Stimulated activated naive CD8-positive, alpha-beta T cell treated with anti-CD3 and anti-CD28 coated beads, Interleukin-15, amount 100 ng/mL, for 72 hours (primary cell): Measurements from ENCODE around the gene MARS1.

Source experiments
- ATAC-seq: fragments of 150-1000 bp; cut with Tn5 transposase; 2 replicates; pipeline ENCODE4 v1.10.0; 2021; ENCODE audit warnings: mild to moderate bottlenecking, moderate library complexity
- DNase-seq, 2 donors: peaks; one replicate each; pipeline ENCODE4 v3.0.0; 2021 to 2022
- H3K27ac Mint-ChIP-seq, 2 donors: one replicate each; pipeline ENCODE4 v1.8.0; 2022; ENCODE audit warnings: mild to moderate bottlenecking in 2 of 2, mixed read lengths in 2 of 2, moderate library complexity in 2 of 2
- H3K27me3 Mint-ChIP-seq: one replicate; pipeline ENCODE4 v1.8.0; 2022; ENCODE audit warnings: mixed read lengths
- H3K4me1 Mint-ChIP-seq: one replicate; pipeline ENCODE4 v1.8.0; 2022; ENCODE audit warnings: mild to moderate bottlenecking, mixed read lengths
- H3K4me3 Mint-ChIP-seq, 2 donors: one replicate each; pipeline ENCODE4 v1.8.0; 2022; ENCODE audit warnings: mild to moderate bottlenecking in 2 of 2, mixed read lengths in 2 of 2, moderate library complexity in 1 of 2
- H3K9me3 Mint-ChIP-seq, 2 donors: one replicate each; pipeline ENCODE4 v1.8.0; 2022; ENCODE audit warnings: mixed read lengths in 2 of 2

MARS1 gene

DNA sequence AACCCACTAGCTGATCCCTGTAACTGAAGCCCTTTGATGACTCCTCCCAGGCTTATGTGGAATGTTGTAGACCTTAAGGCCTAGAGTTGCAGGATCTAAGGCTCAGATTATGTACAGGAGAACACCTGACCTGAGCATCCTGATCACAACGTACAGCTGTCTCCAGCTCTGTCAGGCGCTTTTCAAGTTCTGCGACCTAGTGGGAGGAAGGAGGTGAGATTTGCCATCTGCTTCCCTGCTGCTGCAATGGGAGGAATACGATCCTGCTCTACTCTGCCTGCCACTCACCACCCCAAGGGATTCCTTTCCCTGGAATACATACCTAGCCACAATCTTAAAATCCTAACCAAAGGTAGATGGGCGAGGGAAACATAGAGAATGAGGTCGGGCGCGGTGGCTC lies 45.2 kb downstream of the MARS1 start:
- ATAC-seq: no peak

DNA sequence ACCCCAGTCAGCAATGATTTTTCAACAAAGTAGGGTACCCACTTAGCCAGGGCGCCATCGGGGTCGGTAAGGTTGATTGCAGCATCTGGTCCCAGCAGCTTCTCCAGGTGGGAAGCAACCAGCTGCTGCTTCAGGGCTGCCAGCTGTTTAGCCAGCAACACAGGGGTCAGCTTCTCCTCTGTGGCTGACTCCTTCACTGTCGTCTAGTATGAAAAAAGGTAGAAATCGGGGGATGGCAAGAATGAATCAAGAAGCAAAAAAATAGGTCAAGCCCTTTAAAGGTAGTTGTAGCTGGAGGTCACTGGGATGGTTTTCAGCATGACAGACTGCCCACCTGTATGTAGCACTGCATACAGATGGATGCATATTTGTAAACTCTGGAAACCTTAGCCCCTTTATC lies 46.4 kb downstream of the MARS1 start:
- Mint-ChIP-seq H3K27me3 (no peaks in the 10 kb centered on the region), H3K4me1 (peaks cover 29% of the 10 kb centered on the region), H3K4me3 (no peak overlapping the region), H3K27ac (peak overlapping the region in 1 of 2 donors; percentile 65), H3K9me3 (no peaks in the 10 kb centered on the region)
- ATAC-seq (no peak), DNase-seq (no peak)

More for the DNA sequence above, 45.2 kb downstream of the MARS1 start:
- Mint-ChIP-seq H3K27ac (no peak overlapping the region), H3K4me1 (peaks cover 25% of the 10 kb centered on the region), H3K9me3 (no peaks in the 10 kb centered on the region), H3K27me3 (no peaks in the 10 kb centered on the region), H3K4me3 (no peak overlapping the region)
- DNase-seq: no peak

DNA sequence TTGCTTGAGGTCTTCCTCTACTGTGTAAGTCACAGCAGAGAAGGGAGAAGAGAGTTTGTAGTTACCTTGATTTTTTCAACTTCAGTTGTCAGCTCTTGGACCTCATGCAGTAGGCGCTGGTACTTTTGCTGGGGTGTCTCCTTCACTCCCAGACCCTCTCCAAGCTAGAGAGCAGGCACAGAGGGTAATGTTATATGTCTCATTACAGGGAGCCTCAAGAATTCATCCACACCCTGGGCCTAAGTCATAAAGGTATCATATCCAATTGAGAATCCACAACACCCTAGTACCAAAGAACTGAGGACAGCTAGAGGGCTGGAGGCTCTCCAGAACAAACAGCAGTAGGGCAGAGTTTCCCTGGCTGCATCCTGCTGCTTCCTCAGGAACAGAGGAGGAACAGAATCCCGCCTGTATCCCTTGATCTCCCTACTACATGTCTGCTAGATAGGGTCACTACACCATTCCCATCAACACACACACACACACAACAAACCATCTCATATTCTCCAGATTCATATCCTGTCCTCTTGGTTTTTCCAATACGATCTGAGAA lies 47.2 kb downstream of the MARS1 start:
- H3K9me3 Mint-ChIP-seq: no peaks in the 10 kb centered on the region
- DNase-seq (no peak), ATAC-seq (no peak)
- H3K4me1 Mint-ChIP-seq: peaks cover 22% of the 10 kb centered on the region
- H3K27me3 Mint-ChIP-seq: no peaks in the 10 kb centered on the region
- H3K4me3 Mint-ChIP-seq: no peak overlapping the region
- no peak overlapping the region for H3K27ac Mint-ChIP-seq

DNA sequence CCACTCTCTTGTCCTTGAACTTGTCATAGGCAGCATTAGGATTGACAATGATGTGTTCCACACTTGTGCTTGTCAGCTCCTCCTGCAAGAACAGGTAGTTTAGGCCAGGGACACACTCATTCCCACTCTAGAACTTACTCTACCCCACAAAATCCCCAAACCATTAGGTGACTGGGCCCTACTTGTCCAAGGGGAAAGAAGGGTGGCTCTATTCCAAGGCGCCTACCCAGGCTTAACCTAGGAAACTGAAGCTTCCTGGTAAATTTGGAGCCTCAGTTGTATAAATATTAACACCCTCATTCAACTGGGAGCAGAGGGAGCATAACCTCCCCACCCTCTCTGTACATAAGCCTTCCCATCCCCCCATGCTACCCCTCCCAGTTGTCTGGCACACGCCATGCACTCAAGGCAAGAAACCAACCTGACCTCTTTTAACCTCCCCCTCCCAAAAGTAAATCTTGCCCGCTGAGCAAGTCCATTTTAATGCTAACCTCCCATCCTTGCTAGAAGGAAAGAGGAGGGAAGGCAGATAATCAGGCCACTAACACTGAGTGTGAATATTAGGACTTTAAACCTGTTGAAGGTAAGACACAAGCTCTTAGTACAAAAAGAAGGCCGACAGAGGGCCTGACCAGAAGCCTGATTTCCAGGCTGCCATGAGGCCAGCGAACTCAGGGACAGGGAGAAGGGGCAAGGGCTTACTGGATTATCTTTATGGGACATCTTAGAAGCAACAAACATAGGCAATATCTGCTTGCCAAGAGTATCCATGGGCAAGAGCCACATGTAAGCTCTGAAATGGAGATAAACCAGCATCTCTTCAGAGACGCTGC lies 48.1 kb downstream of the MARS1 start:
- H3K4me3 Mint-ChIP-seq: no peak overlapping the region
- no peak for ATAC-seq
- no peaks in the 10 kb centered on the region for H3K9me3 Mint-ChIP-seq
- H3K27ac Mint-ChIP-seq: no peak overlapping the region
- H3K4me1 Mint-ChIP-seq: peaks cover 21% of the 10 kb centered on the region
- no peak for DNase-seq
- H3K27me3 Mint-ChIP-seq: no peaks in the 10 kb centered on the region

DNA sequence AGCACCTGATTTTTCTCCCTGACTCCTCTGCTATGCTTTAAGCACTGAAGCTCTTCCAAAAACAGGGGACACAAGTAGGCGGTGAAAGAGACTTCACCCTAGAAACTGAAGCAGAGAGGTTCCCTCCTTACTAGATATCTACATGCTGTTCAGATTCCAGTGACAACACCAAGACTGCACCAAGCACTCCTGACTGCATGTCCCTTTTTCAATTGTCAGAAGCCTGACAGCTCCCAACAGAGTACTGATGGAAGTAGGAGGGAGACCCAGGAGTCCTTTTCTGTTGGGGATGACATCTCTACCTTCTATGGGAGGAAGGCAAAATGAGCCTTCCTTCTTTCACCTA lies 48.7 kb downstream of the MARS1 start:
- Mint-ChIP-seq H3K27ac (peak overlapping the region in 1 of 2 donors; percentile 15), H3K4me1 (peaks cover 21% of the 10 kb centered on the region), H3K27me3 (no peaks in the 10 kb centered on the region), H3K4me3 (no peak overlapping the region), H3K9me3 (no peaks in the 10 kb centered on the region)
- no peak for ATAC-seq
- no peak for DNase-seq

DNA sequence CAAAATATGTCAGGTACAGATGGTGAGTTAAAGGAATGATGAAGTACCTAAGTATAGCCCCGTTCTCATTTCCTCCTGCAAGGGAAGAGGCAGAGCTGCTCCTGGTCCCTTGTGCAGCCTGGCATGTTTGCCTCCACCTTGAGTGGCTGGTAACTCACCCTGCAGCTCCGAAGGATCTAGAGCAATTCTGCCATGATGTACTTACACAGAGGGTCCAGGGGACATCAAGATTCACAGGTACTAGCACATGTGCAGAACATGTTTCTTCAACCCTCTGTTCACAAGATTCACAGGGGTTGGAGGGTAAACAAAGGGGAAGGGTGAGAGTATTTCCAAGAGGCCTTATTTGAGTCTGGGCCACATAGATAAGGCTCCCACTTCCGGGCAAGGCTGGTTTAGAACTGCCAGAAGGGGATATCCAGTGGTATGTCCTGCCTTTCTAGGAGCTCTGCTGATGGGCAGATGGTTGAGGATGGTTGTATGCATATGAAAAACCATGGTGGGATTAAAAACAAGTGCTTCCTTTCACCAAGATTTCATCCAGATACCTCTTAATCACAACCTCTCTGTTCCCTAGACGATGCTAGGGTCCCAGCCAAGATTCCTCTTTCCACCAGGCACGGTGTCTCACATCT lies 51.4 kb downstream of the MARS1 start:
- Mint-ChIP-seq H3K9me3 (no peaks in the 10 kb centered on the region), H3K27ac (no peak overlapping the region)

DNA sequence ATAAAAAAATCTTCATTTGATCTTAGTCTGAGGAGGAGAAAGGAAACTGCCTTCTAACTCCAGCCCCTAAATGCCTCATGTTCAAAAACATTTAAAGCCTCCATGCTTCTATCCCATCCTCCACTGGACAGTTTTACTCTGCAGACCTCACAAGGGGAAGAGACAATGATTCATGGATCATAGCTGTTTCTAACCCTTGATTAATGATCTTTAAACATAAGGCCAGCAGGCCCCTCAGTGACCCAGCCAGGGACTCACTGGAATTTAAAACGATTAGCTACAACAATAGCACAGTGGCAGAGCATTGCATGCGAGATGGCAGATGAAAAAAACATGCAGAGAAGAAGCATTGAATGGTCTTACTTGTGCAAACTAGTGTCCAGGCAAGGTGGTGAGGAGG lies 53.1 kb downstream of the MARS1 start:
- no peak for ATAC-seq
- H3K9me3 Mint-ChIP-seq: no peaks in the 10 kb centered on the region
- H3K4me1 Mint-ChIP-seq: peaks cover 44% of the 10 kb centered on the region
- no peak for DNase-seq
- no peak overlapping the region for H3K27ac Mint-ChIP-seq
- no peak overlapping the region for H3K4me3 Mint-ChIP-seq
- no peaks in the 10 kb centered on the region for H3K27me3 Mint-ChIP-seq

More for the DNA sequence above, 51.4 kb downstream of the MARS1 start:
- DNase-seq (no peak), ATAC-seq (no peak)
- Mint-ChIP-seq H3K27me3 (no peaks in the 10 kb centered on the region), H3K4me3 (no peak overlapping the region), H3K4me1 (peaks cover 28% of the 10 kb centered on the region)

DNA sequence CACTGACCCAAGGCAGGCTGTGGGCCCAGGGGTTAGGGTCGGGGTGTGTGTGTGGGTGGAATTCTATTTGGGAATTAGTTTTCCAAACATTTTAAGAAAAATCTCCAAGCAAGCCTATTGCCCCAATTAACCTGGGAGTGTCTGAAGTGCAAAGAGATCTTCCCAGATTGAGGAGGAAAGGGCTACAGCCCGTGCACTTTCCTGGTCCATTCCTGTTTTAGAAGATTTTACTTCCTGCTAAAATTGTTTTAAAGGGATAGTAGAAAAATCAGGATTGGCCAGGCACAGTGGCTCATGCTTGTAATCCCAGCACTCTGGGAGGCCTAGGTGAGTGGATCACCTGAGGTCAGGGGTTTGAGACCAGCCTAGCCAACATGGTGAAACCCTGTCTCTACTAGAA lies 53.8 kb downstream of the MARS1 start:
- H3K27me3 Mint-ChIP-seq: no peaks in the 10 kb centered on the region
- DNase-seq (no peak), ATAC-seq (no peak)
- H3K9me3 Mint-ChIP-seq: no peaks in the 10 kb centered on the region
- no peak overlapping the region for H3K4me3 Mint-ChIP-seq
- no peak overlapping the region for H3K27ac Mint-ChIP-seq
- H3K4me1 Mint-ChIP-seq: peaks cover 48% of the 10 kb centered on the region

DNA sequence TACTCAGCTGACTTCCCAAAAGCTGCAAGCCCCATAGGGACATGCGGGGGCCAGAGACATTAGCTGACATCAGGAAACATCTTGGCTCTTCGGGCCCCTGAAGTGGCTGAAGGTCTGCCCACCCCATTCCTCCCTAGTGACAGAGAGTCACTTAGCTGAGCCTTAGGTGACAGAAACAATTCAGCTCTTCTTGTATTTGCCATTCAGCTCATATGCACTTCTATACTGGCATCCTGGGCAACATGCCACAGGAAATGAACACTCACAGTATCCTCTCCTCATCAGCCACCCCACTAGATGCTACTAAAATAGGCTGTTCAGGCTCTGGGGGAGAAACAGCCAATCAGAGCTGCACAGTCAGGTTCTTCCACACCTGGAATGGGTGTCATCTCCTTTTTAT lies 55.7 kb downstream of the MARS1 start:
- no peak overlapping the region for H3K4me3 Mint-ChIP-seq
- H3K9me3 Mint-ChIP-seq: no peaks in the 10 kb centered on the region
- peaks cover 4% of the 10 kb centered on the region for H3K27me3 Mint-ChIP-seq
- DNase-seq (no peak), ATAC-seq (no peak)
- peaks cover 46% of the 10 kb centered on the region for H3K4me1 Mint-ChIP-seq
- no peak overlapping the region for H3K27ac Mint-ChIP-seq

DNA sequence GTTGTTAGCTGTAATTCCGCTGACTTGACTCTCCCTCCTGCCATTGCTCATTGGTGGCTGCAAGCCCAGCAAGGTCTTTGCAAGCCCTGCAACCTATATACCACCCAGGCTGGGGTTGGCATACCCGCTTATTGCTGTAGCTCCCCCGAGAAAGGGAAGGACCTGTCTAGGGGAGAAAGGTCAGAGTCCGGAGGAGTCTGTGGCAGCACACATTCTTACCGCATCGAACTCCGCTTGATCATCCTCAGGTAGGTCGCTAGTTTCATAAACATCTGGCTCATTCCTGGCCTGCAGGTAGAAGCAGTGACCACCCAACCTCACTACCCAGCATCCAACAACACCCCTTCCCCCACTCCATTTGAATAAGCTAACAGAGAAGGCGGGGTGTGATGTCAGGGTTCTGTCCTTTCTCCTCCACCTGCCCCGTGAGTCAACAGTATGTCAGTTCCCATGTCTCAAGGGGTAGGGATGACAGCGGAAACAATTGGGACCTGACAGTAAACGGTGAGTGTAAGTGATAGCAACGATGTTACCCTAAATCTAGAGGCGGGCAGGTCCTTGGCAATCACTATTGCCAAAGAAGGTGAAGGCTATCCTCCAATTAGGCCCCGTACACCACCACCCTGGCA lies 58.1 kb downstream of the MARS1 start:
- H3K4me3 Mint-ChIP-seq: peak overlapping the region; percentile 92 to 96
- H3K27me3 Mint-ChIP-seq: peaks cover 24% of the 10 kb centered on the region
- peak overlapping the region; percentile 98 for H3K27ac Mint-ChIP-seq
- no peaks in the 10 kb centered on the region for H3K9me3 Mint-ChIP-seq
- H3K4me1 Mint-ChIP-seq: peaks cover 62% of the 10 kb centered on the region
- no peak for DNase-seq
- ATAC-seq: no peak

DNA sequence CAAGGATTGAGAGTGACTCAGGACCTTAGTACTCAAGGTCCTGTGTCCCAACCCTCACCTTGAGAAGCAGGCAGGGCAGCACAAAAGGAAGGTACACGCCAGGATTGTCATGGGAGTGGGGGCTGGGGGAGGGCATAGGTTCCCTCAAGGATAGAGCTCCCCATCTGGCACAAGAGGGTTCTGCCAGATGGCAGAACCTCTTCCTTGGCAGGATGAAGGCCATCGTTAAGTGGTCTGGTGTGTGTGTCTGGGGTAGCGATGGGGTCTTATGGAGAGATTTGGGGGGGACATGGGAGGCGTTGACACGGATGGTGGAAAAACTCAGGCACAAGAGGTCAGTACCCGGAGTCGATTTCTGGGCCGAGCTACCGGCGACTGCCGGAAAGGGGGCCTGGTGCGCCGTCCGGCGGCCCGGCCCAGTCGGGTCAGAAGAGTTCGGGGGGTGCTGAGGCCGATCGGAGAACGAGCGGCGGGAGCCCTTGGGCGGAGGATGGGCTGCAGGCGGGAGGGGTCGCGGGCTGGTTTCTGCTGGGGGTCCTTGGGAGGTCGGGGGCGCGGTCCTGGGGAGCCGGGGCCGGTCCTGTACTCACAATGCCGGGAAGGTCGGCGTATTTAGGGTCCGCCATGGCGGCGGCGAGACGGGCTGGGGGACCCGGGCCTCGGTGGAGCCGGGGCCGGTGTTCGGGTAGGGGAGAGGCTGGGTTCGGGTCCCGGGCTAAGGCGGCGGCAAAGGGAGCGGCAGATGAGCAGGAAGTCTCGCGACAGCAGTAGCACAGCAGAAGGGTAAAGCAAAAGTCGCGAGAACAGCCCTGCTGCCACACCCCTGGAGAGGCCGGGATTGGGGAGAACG lies 58.8 kb downstream of the MARS1 start, which contains the start of gene DCTN2:
TSS of gene DCTN2 (minus strand) at position 755 of the 850 bp plus-strand sequence. CDS start at position 626, 129 bp downstream.
- peaks cover 69% of the 10 kb centered on the region for H3K4me1 Mint-ChIP-seq
- peak within 1 kb of the TSS; percentile 92 to 96 for H3K4me3 Mint-ChIP-seq
- peak; percentile 93 to 97 for DNase-seq
- H3K9me3 Mint-ChIP-seq: no peaks in the 10 kb centered on the region
- H3K27ac Mint-ChIP-seq: peak within 1 kb of the TSS; percentile 98
- peaks cover 24% of the 10 kb centered on the region for H3K27me3 Mint-ChIP-seq
- ATAC-seq: peak; percentile 97

DNA sequence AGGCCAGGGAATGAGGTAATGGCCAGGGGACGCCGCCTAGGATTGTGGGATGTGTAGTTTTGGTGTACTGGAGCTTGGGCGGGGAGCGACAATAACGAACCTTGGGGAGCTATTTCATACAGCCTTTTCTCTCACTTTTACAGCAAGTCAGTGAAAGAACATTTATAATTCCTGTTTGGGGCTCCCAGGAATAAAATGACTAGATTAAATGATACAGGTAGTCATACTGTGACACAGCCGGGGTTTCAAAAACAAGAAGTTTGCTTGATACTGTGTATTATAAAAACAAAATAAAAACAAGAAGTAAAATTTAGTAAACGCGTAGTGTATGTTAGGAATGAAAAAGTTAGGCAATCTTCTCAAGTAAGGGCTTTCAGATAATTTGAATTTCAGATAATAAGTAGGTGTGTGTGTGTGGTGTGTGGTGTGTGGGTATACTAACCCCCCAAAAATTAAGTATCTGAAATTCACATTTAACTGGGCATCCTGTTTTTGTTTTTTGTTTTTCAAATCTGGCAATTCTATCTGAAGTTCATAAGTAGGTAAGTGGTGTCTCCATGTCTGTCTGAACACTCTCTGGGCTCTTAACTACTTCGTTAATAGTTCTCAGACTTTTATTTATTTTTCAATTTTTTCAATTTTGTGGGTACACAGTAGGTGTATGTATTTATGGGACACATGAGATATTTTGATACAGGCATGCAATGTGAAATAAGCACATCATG lies 59.6 kb downstream of the MARS1 start:
- no peak for ATAC-seq
- no peak for DNase-seq
- peaks cover 70% of the 10 kb centered on the region for H3K4me1 Mint-ChIP-seq
- H3K9me3 Mint-ChIP-seq: no peaks in the 10 kb centered on the region
- peak overlapping the region; percentile 92 to 96 for H3K4me3 Mint-ChIP-seq
- peaks cover 24% of the 10 kb centered on the region for H3K27me3 Mint-ChIP-seq
- peak overlapping the region; percentile 98 for H3K27ac Mint-ChIP-seq

DNA sequence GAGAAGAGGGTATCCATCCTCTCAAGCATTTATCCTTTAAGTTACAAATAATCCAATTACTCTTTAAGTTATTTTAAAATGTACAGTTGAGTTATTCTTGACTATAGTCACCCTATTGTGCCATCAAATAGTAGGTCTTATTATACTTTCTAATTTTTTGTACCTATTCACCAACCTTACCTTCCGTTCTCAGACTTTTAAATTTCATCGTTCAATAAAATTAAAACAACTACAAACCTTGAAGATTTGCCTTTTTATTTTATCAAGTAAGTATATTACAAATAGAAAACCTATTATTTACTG lies 60.1 kb downstream of the MARS1 start:
- H3K9me3 Mint-ChIP-seq: no peaks in the 10 kb centered on the region
- no peak overlapping the region for H3K27ac Mint-ChIP-seq
- DNase-seq: no peak
- peaks cover 70% of the 10 kb centered on the region for H3K4me1 Mint-ChIP-seq
- ATAC-seq: no peak
- H3K4me3 Mint-ChIP-seq: no peak overlapping the region
- peaks cover 24% of the 10 kb centered on the region for H3K27me3 Mint-ChIP-seq

DNA sequence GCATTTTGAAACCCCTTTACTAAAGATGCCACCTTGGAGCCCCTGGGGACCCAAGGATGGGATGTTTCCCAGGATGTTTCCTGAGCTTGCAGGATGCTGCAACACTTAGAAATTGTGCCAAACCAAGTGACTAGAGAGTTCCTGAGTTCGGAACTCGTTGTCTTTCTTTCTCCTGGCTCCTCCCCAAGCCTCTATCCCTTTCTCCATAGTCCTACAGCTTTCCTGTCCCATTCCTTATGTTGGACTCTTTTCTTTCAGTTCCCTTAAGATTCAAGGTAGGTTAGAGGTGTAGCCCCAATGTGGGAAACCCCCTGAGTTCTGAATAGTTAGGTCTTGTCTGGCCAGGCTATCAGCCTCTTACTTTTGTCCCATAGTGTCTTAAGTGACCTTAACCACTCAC lies 60.6 kb downstream of the MARS1 start:
- peak overlapping the region in 1 of 2 donors; percentile 55 for H3K27ac Mint-ChIP-seq
- H3K27me3 Mint-ChIP-seq: peaks cover 24% of the 10 kb centered on the region
- DNase-seq (no peak), ATAC-seq (no peak)
- H3K4me1 Mint-ChIP-seq: peaks cover 68% of the 10 kb centered on the region
- no peaks in the 10 kb centered on the region for H3K9me3 Mint-ChIP-seq
- peak overlapping the region in 1 of 2 donors; percentile 25 for H3K4me3 Mint-ChIP-seq
